Esophagus squamous epithelium (tissue), 5 donors: ENCODE results near the gene PHYKPL. TPM values are rescaled to one million over a fixed set of nuclear protein-coding genes. Genes with fewer than 3 reads are reported as not detected.

ENCODE experiments used
- DNase-seq: peaks from one replicate; lab custom pipeline; 2025; lab: John Stamatoyannopoulos, UW
- H3K27ac ChIP-seq, 4 donors: fragments of 200-600 bp; sonication (generic); one replicate each; pipeline ENCODE4 v1.5.1; 2016 to 2019; ENCODE audit warnings: mild to moderate bottlenecking in 1 of 4
- H3K27me3 ChIP-seq, 4 donors: fragments of 200-600 bp; sonication (generic); 1 replicate in 3 of 4; 2 replicates in 1 of 4; pipeline versions ENCODE4 v1.5.1 to v1.6.0; 2017 to 2021; ENCODE audit warnings: antibody characterized with exemption in 1 of 4
- H3K36me3 ChIP-seq, 3 donors: fragments of 200-600 bp; sonication (generic); one replicate each; pipeline ENCODE4 v1.5.1; 2016 to 2019
- H3K4me1 ChIP-seq, 3 donors: fragments of 200-600 bp; sonication (generic); one replicate each; pipeline ENCODE4 v1.5.1; 2017 to 2019
- H3K4me3 ChIP-seq, 4 donors: fragments of 200-600 bp; sonication (generic); 1 replicate in 3 of 4; 2 replicates in 1 of 4; pipeline ENCODE4 v1.5.1; 2016 to 2019; ENCODE audit warnings: mild to moderate bottlenecking in 2 of 4, moderate library complexity in 1 of 4
- H3K9me3 ChIP-seq, 3 donors: fragments of 200-600 bp; sonication (generic); one replicate each; pipeline ENCODE4 v1.5.1; 2016 to 2019
- CTCF ChIP-seq, 6 experiments: fragments of 450-650 bp in 4 of 6; fragments of 200-600 bp in 2 of 6; sonication (generic) in 2 of 6; IDR thresholded peaks; one replicate each; pipeline ENCODE4 v1.5.1; 2016 to 2019; ENCODE audit warnings: antibody characterized with exemption in 6 of 6, mild to moderate bottlenecking in 4 of 6, moderate library complexity in 4 of 6
- POLR2A ChIP-seq, 4 donors: fragments of 450-650 bp; IDR thresholded peaks; one replicate each; pipeline ENCODE4 v1.6.1; 2017; ENCODE audit warnings: antibody characterized with exemption in 4 of 4, mild to moderate bottlenecking in 4 of 4, moderate library complexity in 3 of 4
- WGBS, 2 donors: methylation state at CpG; one replicate each; pipeline ENCODE4 v1.1.5; 2018; 5-methylcytosine and 5-hydroxymethylcytosine counted together
- intact Hi-C: fragments of 100-400 bp; cut with DNase I; formaldehyde crosslinking; loops from one replicate; pipeline ENCODE4 v1.15.0; 2022
- total RNA-seq, 4 donors: library from RNA; depleted of rRNA; stranded (reverse); fragments of >200 nt; gene quantifications; one replicate each; pipeline ENCODE4 v1.1.0, GENCODE V29; 2016
- donor health status: DM: yes; HTN: yes; CAD: no.

PHYKPL gene
- total RNA-seq, 4 donors from 2014 or later = 15.8 to 57.4 (median 21.9) TPM

- H3K9me3 ChIP-seq = peaks cover 0 to 22% (median 21%) of the 10 kb centered on the region in 3 donors
- peak; percentile 64 to 87 (median 82) for TF ChIP-seq CTCF (IDR thresholded peaks at IDR 0.05)
- TF ChIP-seq POLR2A (IDR thresholded peaks at IDR 0.05) = no peak
- intact Hi-C loops = loop anchor here (10.0 kb wide), 2 partner anchors 275 to 305 kb away; no protein-coding TSS in a partner anchor
- no peak overlapping the region for H3K4me3 ChIP-seq
- peaks cover 0 to 12% (median 7%) of the 10 kb centered on the region in 3 donors for H3K4me1 ChIP-seq
- H3K36me3 ChIP-seq = no peaks in the 10 kb centered on the region
- WGBS, 2 donors = 10 to 13% methylated on average over 9 to 22 of the region's 33 CpGs
- peaks cover 0 to 94% (median 0%) of the 10 kb centered on the region in 4 donors for H3K27me3 ChIP-seq
- no peak overlapping the region for H3K27ac ChIP-seq
- peak; percentile 24 for DNase-seq
Measured at GRCh38 chr5:178279723-178280438, 47.3 kb upstream of the PHYKPL start.

- TF ChIP-seq POLR2A (IDR thresholded peaks at IDR 0.05) (no peak), CTCF (IDR thresholded peaks at IDR 0.05) (no peak)
- peaks cover 0 to 97% (median 0%) of the 10 kb centered on the region in 4 donors for H3K27me3 ChIP-seq
- DNase-seq = no peak
- no peak overlapping the region for H3K27ac ChIP-seq
- intact Hi-C loops = no loop called here
- WGBS, 2 donors = 70 to 72% methylated on average over 6 to 11 of the region's 14 CpGs
- peaks cover 0 to 20% (median 18%) of the 10 kb centered on the region in 3 donors for H3K9me3 ChIP-seq
- H3K4me1 ChIP-seq = peaks cover 0 to 12% (median 7%) of the 10 kb centered on the region in 3 donors
- H3K36me3 ChIP-seq = no peaks in the 10 kb centered on the region
- H3K4me3 ChIP-seq = no peak overlapping the region
Measured at GRCh38 chr5:178279026-178279722, 46.6 kb upstream of the PHYKPL start.

GRCh38 chr5:178278358-178279023, 45.9 kb upstream of the PHYKPL start:
- Histone ChIP-seq H3K9me3 (peaks cover 0 to 13% (median 11%) of the 10 kb centered on the region in 3 donors), H3K27ac (no peak overlapping the region), H3K36me3 (no peaks in the 10 kb centered on the region), H3K27me3 (peaks cover 0 to 99% (median 0%) of the 10 kb centered on the region in 4 donors), H3K4me3 (no peak overlapping the region), H3K4me1 (peaks cover 0 to 12% (median 7%) of the 10 kb centered on the region in 3 donors)
- TF ChIP-seq POLR2A (IDR thresholded peaks at IDR 0.05) (no peak), CTCF (IDR thresholded peaks at IDR 0.05) (no peak)
- WGBS, 2 donors = 75 to 86% methylated on average over 15 of the region's 18 CpGs
- no peak for DNase-seq
- intact Hi-C loops = no loop called here

- Histone ChIP-seq H3K27me3 (peaks cover 0 to 98% (median 0%) of the 10 kb centered on the region in 4 donors), H3K36me3 (no peaks in the 10 kb centered on the region), H3K4me1 (peaks cover 0 to 12% (median 7%) of the 10 kb centered on the region in 3 donors), H3K27ac (no peak overlapping the region), H3K9me3 (peaks cover 0 to 12% (median 11%) of the 10 kb centered on the region in 3 donors), H3K4me3 (no peak overlapping the region)
- 57 to 59% methylated on average over 7 to 8 of the region's 12 CpGs for WGBS, 2 donors
- TF ChIP-seq CTCF (IDR thresholded peaks at IDR 0.05) (no peak), POLR2A (IDR thresholded peaks at IDR 0.05) (no peak)
- intact Hi-C loops = no loop called here
- DNase-seq = no peak
Measured at GRCh38 chr5:178277866-178278265, 45.3 kb upstream of the PHYKPL start.
